ENCODE measurements around the gene NFE2L3. TPM values are rescaled to one million over a fixed set of nuclear protein-coding genes. Genes with fewer than 3 reads are reported as not detected.

Gene NFE2L3
- total and polyA plus RNA-seq, 2 donors from 2014 or later = 5.2 to 12.5 TPM

DNA sequence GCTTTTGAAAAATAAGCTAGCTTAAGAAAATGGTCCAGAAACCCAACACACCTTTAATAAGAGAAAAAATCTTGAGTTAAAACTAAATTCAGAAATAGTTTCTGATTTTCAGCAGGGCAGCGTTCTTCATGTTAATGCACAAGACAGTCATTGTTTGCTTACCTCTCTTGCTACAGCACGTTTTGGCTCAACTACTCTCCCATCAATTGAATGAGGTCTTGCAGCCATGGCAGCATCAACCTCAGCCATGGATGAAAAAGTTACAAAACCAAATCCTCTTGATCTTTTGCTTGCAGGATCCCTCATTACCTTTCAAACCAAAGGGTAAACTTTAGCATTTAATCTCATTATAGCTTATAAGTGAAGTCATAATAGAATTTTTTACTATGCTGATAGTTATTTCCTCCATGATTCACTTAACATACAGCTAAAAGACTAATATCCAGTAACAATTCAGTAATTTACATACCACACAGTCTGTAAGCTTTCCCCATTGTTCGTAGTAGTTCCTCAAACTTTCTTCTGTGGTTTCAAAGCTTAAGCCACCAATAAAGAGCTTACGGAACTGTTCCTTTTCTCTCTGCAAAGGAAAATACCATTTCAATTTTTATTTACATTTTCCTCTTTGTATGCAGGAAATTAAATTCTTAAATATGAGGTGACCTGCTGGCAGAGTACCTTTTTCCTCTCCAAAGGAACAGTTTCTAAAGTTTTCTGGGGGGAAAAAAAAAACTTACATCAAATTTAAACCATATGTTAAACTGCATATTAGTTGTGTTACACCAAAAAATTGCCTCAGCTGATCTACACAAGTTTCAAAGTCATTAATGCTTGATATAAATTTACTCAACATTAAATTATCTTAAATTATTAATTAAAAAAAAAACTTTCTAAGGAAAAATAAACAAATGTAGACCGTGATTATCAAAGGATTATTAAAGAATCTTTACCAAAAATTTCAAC is 45.4 kb downstream of the NFE2L3 start:
- FAIRE-seq (no peak), DNase-seq (no peak)
- intact Hi-C loops (cut with DNase I) = no loop called here
- H3K27ac ChIP-seq (ENCODE audit: low read depth in 2 of 2, low read length in 2 of 2) = no peak overlapping the region
- H3K9me3 ChIP-seq (ENCODE audit: control insufficient read depth in 2 of 3, insufficient read depth in 1 of 3, low read length in 3 of 3) = no peaks in the 10 kb centered on the region
- peak overlapping the region in 2 of 3 donors; percentile 17 to 99 for H3K9ac ChIP-seq (ENCODE audit: low read length in 3 of 3)
- H3K4me3 ChIP-seq (ENCODE audit: low read length in 3 of 3) = peak overlapping the region; percentile 71 to 87 (median 85)
- peaks cover 4 to 25% (median 20%) of the 10 kb centered on the region in 3 donors for H3K4me1 ChIP-seq (ENCODE audit: control insufficient read depth in 2 of 3, insufficient read depth in 2 of 3, low read depth in 1 of 3, low read length in 3 of 3)
- peaks cover 11 to 47% (median 26%) of the 10 kb centered on the region in 3 donors for H3K36me3 ChIP-seq (ENCODE audit: control insufficient read depth in 2 of 3, insufficient read depth in 3 of 3, low read length in 3 of 3)
- H3K27me3 ChIP-seq (ENCODE audit: control insufficient read depth, insufficient read depth, low read length) = no peaks in the 10 kb centered on the region
- TF ChIP-seq, protein P1, sequence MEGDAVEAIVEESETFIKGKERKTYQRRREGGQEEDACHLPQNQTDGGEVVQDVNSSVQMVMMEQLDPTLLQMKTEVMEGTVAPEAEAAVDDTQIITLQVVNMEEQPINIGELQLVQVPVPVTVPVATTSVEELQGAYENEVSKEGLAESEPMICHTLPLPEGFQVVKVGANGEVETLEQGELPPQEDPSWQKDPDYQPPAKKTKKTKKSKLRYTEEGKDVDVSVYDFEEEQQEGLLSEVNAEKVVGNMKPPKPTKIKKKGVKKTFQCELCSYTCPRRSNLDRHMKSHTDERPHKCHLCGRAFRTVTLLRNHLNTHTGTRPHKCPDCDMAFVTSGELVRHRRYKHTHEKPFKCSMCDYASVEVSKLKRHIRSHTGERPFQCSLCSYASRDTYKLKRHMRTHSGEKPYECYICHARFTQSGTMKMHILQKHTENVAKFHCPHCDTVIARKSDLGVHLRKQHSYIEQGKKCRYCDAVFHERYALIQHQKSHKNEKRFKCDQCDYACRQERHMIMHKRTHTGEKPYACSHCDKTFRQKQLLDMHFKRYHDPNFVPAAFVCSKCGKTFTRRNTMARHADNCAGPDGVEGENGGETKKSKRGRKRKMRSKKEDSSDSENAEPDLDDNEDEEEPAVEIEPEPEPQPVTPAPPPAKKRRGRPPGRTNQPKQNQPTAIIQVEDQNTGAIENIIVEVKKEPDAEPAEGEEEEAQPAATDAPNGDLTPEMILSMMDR (IDR thresholded peaks at IDR 0.05; ENCODE audit: borderline replicate concordance, extremely low read depth, insufficient read depth) = no peak

GRCh38 chr7:26198133-26198780 is 46.3 kb downstream of the NFE2L3 start:
- H3K36me3 ChIP-seq (ENCODE audit: control insufficient read depth in 2 of 3, insufficient read depth in 3 of 3, low read length in 3 of 3) = peaks cover 9 to 39% (median 26%) of the 10 kb centered on the region in 3 donors
- TF ChIP-seq, protein P1 (IDR thresholded peaks at IDR 0.05; ENCODE audit: borderline replicate concordance, extremely low read depth, insufficient read depth) = peak; percentile 28
- H3K9me3 ChIP-seq (ENCODE audit: control insufficient read depth in 2 of 3, insufficient read depth in 1 of 3, low read length in 3 of 3) = no peaks in the 10 kb centered on the region
- peak overlapping the region; percentile 99 to 100 for H3K27ac ChIP-seq (ENCODE audit: low read depth in 2 of 2, low read length in 2 of 2)
- H3K9ac ChIP-seq (ENCODE audit: low read length in 3 of 3) = peak overlapping the region; percentile 99 to 100 (median 99)
- peaks cover 4 to 20% (median 20%) of the 10 kb centered on the region in 3 donors for H3K4me1 ChIP-seq (ENCODE audit: control insufficient read depth in 2 of 3, insufficient read depth in 2 of 3, low read depth in 1 of 3, low read length in 3 of 3)
- intact Hi-C loops (cut with DNase I) = no loop called here
- H3K4me3 ChIP-seq (ENCODE audit: low read length in 3 of 3) = peak overlapping the region; percentile 71 to 87 (median 85)
- H3K27me3 ChIP-seq (ENCODE audit: control insufficient read depth, insufficient read depth, low read length) = no peaks in the 10 kb centered on the region
- FAIRE-seq = peak; percentile 79
- peak in 2 of 5 donors; percentile 66 to 68 for DNase-seq

- FAIRE-seq (no peak), DNase-seq (no peak)
- H3K9me3 ChIP-seq (ENCODE audit: control insufficient read depth in 2 of 3, insufficient read depth in 1 of 3, low read length in 3 of 3) = no peaks in the 10 kb centered on the region
- peaks cover 4 to 19% (median 15%) of the 10 kb centered on the region in 3 donors for H3K4me1 ChIP-seq (ENCODE audit: control insufficient read depth in 2 of 3, insufficient read depth in 2 of 3, low read depth in 1 of 3, low read length in 3 of 3)
- H3K4me3 ChIP-seq (ENCODE audit: low read length in 3 of 3) = peak overlapping the region; percentile 71 to 87 (median 85)
- no peaks in the 10 kb centered on the region for H3K27me3 ChIP-seq (ENCODE audit: control insufficient read depth, insufficient read depth, low read length)
- H3K9ac ChIP-seq (ENCODE audit: low read length in 3 of 3) = peak overlapping the region; percentile 99 to 100 (median 99)
- peak overlapping the region; percentile 99 to 100 for H3K27ac ChIP-seq (ENCODE audit: low read depth in 2 of 2, low read length in 2 of 2)
- TF ChIP-seq, protein P1 (IDR thresholded peaks at IDR 0.05; ENCODE audit: borderline replicate concordance, extremely low read depth, insufficient read depth) = no peak
- intact Hi-C loops (cut with DNase I) = no loop called here
- H3K36me3 ChIP-seq (ENCODE audit: control insufficient read depth in 2 of 3, insufficient read depth in 3 of 3, low read length in 3 of 3) = peaks cover 7 to 34% (median 21%) of the 10 kb centered on the region in 3 donors
Observed at GRCh38 chr7:26198781-26199169, 46.8 kb downstream of the NFE2L3 start.
